ENCODE data around the gene ZNF385D.

ZNF385D gene

DNA sequence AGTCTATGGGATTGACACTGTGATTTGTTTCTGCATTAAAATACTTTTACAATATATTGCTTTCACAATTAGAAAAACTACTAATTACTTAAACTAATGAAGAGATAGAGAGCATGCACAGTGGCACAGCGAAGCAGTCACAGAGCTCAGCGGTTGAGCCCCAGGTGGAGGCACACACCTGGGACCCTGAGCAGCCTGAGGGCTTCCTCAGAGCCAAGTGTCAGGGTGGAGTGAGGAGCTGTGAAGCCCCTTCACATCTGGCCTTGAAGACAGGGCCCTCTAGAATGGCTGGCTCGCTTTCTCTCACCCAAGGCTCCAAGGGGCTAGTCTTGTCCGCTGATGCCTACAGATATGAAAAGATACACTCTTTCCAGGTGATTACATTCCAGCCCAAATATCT lies 287.7 kb downstream of the ZNF385D start:
- H3K9ac ChIP-seq (ENCODE audit: low read depth, low read length): no peak overlapping the region
- H3K4me2 ChIP-seq (ENCODE audit: insufficient read depth, low read length): no peak overlapping the region
- no peak overlapping the region for H2AFZ ChIP-seq (ENCODE audit: low read depth, low read length)
- no peaks in the 10 kb centered on the region for H3K36me3 ChIP-seq (ENCODE audit: insufficient read depth, low read length)
- H3K4me3 ChIP-seq (ENCODE audit: low read depth in 1 of 2, low read length in 2 of 2): no peak overlapping the region
- no peak overlapping the region for H3K27ac ChIP-seq (ENCODE audit: low read length)
- TF ChIP-seq EZH2 (IDR thresholded peaks at IDR 0.05; ENCODE audit: borderline replicate concordance, low read depth, low read length, severe bottlenecking): no peak
- TF ChIP-seq, protein P1, sequence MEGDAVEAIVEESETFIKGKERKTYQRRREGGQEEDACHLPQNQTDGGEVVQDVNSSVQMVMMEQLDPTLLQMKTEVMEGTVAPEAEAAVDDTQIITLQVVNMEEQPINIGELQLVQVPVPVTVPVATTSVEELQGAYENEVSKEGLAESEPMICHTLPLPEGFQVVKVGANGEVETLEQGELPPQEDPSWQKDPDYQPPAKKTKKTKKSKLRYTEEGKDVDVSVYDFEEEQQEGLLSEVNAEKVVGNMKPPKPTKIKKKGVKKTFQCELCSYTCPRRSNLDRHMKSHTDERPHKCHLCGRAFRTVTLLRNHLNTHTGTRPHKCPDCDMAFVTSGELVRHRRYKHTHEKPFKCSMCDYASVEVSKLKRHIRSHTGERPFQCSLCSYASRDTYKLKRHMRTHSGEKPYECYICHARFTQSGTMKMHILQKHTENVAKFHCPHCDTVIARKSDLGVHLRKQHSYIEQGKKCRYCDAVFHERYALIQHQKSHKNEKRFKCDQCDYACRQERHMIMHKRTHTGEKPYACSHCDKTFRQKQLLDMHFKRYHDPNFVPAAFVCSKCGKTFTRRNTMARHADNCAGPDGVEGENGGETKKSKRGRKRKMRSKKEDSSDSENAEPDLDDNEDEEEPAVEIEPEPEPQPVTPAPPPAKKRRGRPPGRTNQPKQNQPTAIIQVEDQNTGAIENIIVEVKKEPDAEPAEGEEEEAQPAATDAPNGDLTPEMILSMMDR (IDR thresholded peaks at IDR 0.05; ENCODE audit: borderline replicate concordance, extremely low read depth, low read length, poor library complexity, severe bottlenecking): no peak
- ATAC-seq (ENCODE audit: insufficient read depth, low read depth): no peak
- H3K4me1 ChIP-seq (ENCODE audit: insufficient read depth, low read length): no peaks in the 10 kb centered on the region
- H3K79me2 ChIP-seq (ENCODE audit: insufficient read depth, low read length): no peaks in the 10 kb centered on the region
- H3K27me3 ChIP-seq (ENCODE audit: insufficient read depth, low read length, poor library complexity): no peaks in the 10 kb centered on the region
- no peaks in the 10 kb centered on the region for H3K9me3 ChIP-seq (ENCODE audit: insufficient read depth, low read length, severe bottlenecking)
- DNase-seq: no peak
- no peaks in the 10 kb centered on the region for H4K20me1 ChIP-seq (ENCODE audit: insufficient read depth, low read length)

DNA sequence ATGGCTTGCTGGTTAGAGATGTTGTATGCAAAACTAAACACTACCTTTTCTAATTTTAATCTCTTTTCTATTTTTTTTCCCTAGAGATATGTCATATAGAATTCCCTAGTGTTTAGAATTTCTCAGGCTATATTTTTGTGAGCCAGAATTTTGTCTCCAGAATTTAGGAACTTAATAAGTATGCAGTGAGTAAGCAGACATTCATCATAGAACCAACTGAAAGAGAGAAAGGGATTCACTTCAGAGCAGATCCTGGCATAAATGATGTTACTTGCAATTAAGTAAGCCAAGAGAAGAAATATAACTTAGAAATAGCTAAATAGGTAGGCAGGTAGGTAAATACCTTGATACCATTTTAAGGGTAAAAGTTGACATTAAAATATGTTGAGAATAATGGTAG lies 288.9 kb downstream of the ZNF385D start:
- TF ChIP-seq, protein P1 (IDR thresholded peaks at IDR 0.05; ENCODE audit: borderline replicate concordance, extremely low read depth, low read length, poor library complexity, severe bottlenecking): no peak
- no peak for TF ChIP-seq EZH2 (IDR thresholded peaks at IDR 0.05; ENCODE audit: borderline replicate concordance, low read depth, low read length, severe bottlenecking)
- Histone ChIP-seq H3K4me2 (ENCODE audit: insufficient read depth, low read length) (no peak overlapping the region), H3K79me2 (ENCODE audit: insufficient read depth, low read length) (no peaks in the 10 kb centered on the region), H2AFZ (ENCODE audit: low read depth, low read length) (no peak overlapping the region), H3K4me1 (ENCODE audit: insufficient read depth, low read length) (no peaks in the 10 kb centered on the region), H3K36me3 (ENCODE audit: insufficient read depth, low read length) (no peaks in the 10 kb centered on the region), H3K27me3 (ENCODE audit: insufficient read depth, low read length, poor library complexity) (no peaks in the 10 kb centered on the region), H3K9ac (ENCODE audit: low read depth, low read length) (no peak overlapping the region), H3K9me3 (ENCODE audit: insufficient read depth, low read length, severe bottlenecking) (no peaks in the 10 kb centered on the region), H4K20me1 (ENCODE audit: insufficient read depth, low read length) (no peaks in the 10 kb centered on the region), H3K4me3 (ENCODE audit: low read depth in 1 of 2, low read length in 2 of 2) (no peak overlapping the region), H3K27ac (ENCODE audit: low read length) (no peak overlapping the region)
- DNase-seq (no peak), ATAC-seq (ENCODE audit: insufficient read depth, low read depth) (no peak)

DNA sequence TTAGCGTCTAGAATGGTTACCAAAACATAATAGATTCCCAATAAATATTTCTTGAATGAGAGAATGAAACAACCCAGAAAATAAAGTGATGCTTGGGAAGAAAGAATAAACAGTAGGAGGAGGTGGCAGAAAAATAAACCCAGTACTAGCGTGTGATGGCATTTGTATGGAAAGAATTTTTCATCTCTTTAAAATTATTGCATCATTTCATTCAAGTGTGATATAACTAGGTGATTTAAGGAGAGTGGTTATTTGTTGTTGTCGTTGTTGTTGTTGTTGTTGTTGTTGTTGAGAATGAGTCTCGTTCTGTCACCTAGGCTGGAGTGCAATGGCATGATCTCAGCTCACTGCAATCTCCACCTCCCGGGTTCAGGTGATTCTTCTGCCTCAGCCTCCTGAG lies 293.9 kb downstream of the ZNF385D start:
- H3K9ac ChIP-seq (ENCODE audit: low read depth, low read length): no peak overlapping the region
- no peak overlapping the region for H3K27ac ChIP-seq (ENCODE audit: low read length)
- TF ChIP-seq, protein P1 (IDR thresholded peaks at IDR 0.05; ENCODE audit: borderline replicate concordance, extremely low read depth, low read length, poor library complexity, severe bottlenecking): no peak
- no peak for TF ChIP-seq EZH2 (IDR thresholded peaks at IDR 0.05; ENCODE audit: borderline replicate concordance, low read depth, low read length, severe bottlenecking)
- H3K36me3 ChIP-seq (ENCODE audit: insufficient read depth, low read length): no peaks in the 10 kb centered on the region
- H3K4me1 ChIP-seq (ENCODE audit: insufficient read depth, low read length): no peaks in the 10 kb centered on the region
- H2AFZ ChIP-seq (ENCODE audit: low read depth, low read length): no peak overlapping the region
- H3K79me2 ChIP-seq (ENCODE audit: insufficient read depth, low read length): no peaks in the 10 kb centered on the region
- H3K27me3 ChIP-seq (ENCODE audit: insufficient read depth, low read length, poor library complexity): no peaks in the 10 kb centered on the region
- no peak overlapping the region for H3K4me2 ChIP-seq (ENCODE audit: insufficient read depth, low read length)
- no peak for DNase-seq
- no peak overlapping the region for H3K4me3 ChIP-seq (ENCODE audit: low read depth in 1 of 2, low read length in 2 of 2)
- no peaks in the 10 kb centered on the region for H3K9me3 ChIP-seq (ENCODE audit: insufficient read depth, low read length, severe bottlenecking)
- ATAC-seq (ENCODE audit: insufficient read depth, low read depth): no peak
- H4K20me1 ChIP-seq (ENCODE audit: insufficient read depth, low read length): no peaks in the 10 kb centered on the region

DNA sequence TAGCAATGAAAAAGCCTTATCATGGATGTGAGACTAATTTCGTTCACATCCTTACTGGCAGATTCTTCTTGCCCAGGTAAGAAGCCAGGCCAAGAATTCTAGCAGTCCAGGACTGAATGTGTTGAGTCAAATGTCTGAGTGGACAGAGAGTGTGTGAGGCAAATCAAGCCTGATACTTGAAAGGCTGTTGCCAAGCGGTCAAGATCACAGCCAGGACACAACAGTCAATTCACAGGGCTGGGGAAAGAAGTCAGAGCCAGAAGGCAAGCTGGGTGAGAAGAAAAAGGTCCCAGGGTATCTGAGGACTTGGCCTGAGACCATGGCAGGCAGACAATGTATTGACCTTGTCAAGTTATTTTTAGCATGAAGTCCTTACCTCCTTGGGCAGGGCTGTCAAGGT lies 301.3 kb downstream of the ZNF385D start:
- Histone ChIP-seq H3K27me3 (ENCODE audit: insufficient read depth, low read length, poor library complexity) (no peaks in the 10 kb centered on the region), H3K4me2 (ENCODE audit: insufficient read depth, low read length) (no peak overlapping the region), H3K27ac (ENCODE audit: low read length) (no peak overlapping the region), H4K20me1 (ENCODE audit: insufficient read depth, low read length) (no peaks in the 10 kb centered on the region), H3K36me3 (ENCODE audit: insufficient read depth, low read length) (no peaks in the 10 kb centered on the region), H3K4me3 (ENCODE audit: low read depth in 1 of 2, low read length in 2 of 2) (no peak overlapping the region), H3K79me2 (ENCODE audit: insufficient read depth, low read length) (no peaks in the 10 kb centered on the region), H3K4me1 (ENCODE audit: insufficient read depth, low read length) (no peaks in the 10 kb centered on the region), H3K9ac (ENCODE audit: low read depth, low read length) (no peak overlapping the region), H3K9me3 (ENCODE audit: insufficient read depth, low read length, severe bottlenecking) (no peaks in the 10 kb centered on the region), H2AFZ (ENCODE audit: low read depth, low read length) (no peak overlapping the region)
- ATAC-seq (ENCODE audit: insufficient read depth, low read depth) (no peak), DNase-seq (no peak)
- no peak for TF ChIP-seq EZH2 (IDR thresholded peaks at IDR 0.05; ENCODE audit: borderline replicate concordance, low read depth, low read length, severe bottlenecking)
- TF ChIP-seq, protein P1 (IDR thresholded peaks at IDR 0.05; ENCODE audit: borderline replicate concordance, extremely low read depth, low read length, poor library complexity, severe bottlenecking): no peak
